ENCODE measurements around the gene TEAD3. TPM values are rescaled to one million over a fixed set of nuclear protein-coding genes. Genes with fewer than 3 reads are reported as not detected.

Gene TEAD3
- total RNA-seq, 1 donor from 2014 or later, result 57.1 TPM

DNA sequence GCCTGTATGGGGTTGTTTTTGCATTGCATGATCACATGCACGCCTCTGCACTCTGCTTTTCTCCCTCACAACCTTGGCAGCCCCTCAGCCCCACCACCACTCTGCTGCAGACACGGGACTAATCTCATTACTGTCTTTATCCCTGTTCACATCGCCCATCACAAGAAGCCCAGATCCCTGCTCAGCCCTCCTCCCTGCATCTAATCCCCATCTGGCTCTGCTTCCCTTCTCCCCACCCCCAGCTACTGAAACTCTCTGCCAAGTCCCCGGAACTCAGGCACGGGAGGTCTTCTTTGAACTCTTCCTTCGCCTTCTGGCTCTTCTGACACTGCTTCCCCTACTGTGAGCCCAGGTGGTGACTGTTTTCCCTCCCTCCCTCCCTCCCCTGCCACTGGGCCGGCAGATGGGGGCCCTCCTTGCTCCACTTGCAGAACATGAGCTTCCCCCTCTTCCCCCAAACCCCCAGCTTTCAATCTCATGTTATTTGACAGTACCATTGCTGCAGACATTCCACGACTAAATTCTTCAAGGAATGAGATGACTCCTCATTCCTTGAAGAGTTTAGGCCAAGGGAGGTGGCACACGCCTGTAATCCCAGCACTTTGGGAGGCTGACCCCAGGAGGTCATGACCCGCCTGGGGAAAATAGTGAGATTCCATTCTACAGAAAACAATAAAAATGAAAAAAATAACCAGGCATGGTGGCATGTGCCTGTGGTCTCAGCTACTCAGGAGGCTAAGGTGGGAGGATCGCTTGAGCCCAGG, 37.7 kb upstream of the TEAD3 start:
- peaks cover 5% of the 10 kb centered on the region for H3K27me3 Mint-ChIP-seq (ENCODE audit: low read depth)
- H3K9me3 Mint-ChIP-seq (ENCODE audit: low read depth), result no peaks in the 10 kb centered on the region
- TF ChIP-seq, protein P1, sequence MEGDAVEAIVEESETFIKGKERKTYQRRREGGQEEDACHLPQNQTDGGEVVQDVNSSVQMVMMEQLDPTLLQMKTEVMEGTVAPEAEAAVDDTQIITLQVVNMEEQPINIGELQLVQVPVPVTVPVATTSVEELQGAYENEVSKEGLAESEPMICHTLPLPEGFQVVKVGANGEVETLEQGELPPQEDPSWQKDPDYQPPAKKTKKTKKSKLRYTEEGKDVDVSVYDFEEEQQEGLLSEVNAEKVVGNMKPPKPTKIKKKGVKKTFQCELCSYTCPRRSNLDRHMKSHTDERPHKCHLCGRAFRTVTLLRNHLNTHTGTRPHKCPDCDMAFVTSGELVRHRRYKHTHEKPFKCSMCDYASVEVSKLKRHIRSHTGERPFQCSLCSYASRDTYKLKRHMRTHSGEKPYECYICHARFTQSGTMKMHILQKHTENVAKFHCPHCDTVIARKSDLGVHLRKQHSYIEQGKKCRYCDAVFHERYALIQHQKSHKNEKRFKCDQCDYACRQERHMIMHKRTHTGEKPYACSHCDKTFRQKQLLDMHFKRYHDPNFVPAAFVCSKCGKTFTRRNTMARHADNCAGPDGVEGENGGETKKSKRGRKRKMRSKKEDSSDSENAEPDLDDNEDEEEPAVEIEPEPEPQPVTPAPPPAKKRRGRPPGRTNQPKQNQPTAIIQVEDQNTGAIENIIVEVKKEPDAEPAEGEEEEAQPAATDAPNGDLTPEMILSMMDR (IDR thresholded peaks at IDR 0.05), result no peak
- H3K27ac Mint-ChIP-seq (ENCODE audit: unreplicated experiment), result no peak overlapping the region
- peaks cover 7% of the 10 kb centered on the region for H3K4me1 Mint-ChIP-seq (ENCODE audit: low read depth)
- no peak overlapping the region for H3K4me3 Mint-ChIP-seq (ENCODE audit: unreplicated experiment)
- no peaks in the 10 kb centered on the region for H3K36me3 Mint-ChIP-seq (ENCODE audit: low read depth)
- DNase-seq (ENCODE audit: low spot score), result no peak

DNA sequence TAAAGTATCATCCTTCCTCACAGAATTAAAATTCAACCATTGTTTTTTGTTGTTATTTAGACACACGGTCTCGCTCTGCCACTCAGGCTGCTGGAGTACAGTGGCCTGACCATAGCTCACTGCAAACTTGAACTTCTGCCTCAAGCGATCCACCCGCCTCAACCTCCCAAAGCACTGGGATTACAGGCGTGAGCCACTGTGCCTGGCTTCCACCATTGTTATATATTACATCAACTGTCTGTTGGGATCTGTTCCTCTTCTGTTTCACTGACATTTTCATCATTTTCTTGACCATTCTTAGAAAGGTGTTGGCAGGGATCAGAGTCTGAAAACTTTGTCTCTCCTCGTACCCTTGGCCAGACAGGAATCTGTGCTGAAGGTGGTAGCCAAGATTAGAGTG, 37.1 kb upstream of the TEAD3 start:
- Mint-ChIP-seq H3K4me3 (ENCODE audit: unreplicated experiment) (no peak overlapping the region), H3K9me3 (ENCODE audit: low read depth) (no peaks in the 10 kb centered on the region), H3K36me3 (ENCODE audit: low read depth) (no peaks in the 10 kb centered on the region), H3K27ac (ENCODE audit: unreplicated experiment) (no peak overlapping the region), H3K27me3 (ENCODE audit: low read depth) (peaks cover 5% of the 10 kb centered on the region), H3K4me1 (ENCODE audit: low read depth) (peaks cover 7% of the 10 kb centered on the region)
- DNase-seq (ENCODE audit: low spot score), result no peak
- TF ChIP-seq, protein P1 (IDR thresholded peaks at IDR 0.05), result no peak

DNA sequence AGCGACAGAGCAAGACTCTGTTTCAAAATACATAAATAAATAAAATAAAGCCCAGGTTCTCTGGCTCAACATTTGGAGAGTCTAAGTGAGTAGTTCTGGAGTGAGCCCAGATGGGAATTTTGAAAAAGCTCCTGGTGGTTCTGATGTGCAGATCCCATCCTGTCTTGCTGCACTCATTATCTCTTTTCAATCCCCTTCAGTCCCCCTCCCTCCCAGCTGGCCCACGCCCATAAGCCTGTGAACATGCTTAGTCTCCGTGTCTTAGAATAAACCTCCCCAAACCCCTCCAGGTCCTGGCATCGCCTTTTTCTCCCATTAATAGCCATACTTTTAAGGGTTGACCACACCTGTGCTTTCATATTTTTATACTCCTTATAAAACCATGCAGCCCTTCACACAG, 35.2 kb upstream of the TEAD3 start:
- Mint-ChIP-seq H3K4me3 (ENCODE audit: unreplicated experiment) (no peak overlapping the region), H3K27me3 (ENCODE audit: low read depth) (peaks cover 5% of the 10 kb centered on the region), H3K36me3 (ENCODE audit: low read depth) (no peaks in the 10 kb centered on the region), H3K27ac (ENCODE audit: unreplicated experiment) (no peak overlapping the region), H3K4me1 (ENCODE audit: low read depth) (peaks cover 7% of the 10 kb centered on the region), H3K9me3 (ENCODE audit: low read depth) (no peaks in the 10 kb centered on the region)
- no peak for DNase-seq (ENCODE audit: low spot score)
- TF ChIP-seq, protein P1 (IDR thresholded peaks at IDR 0.05), result no peak

DNA sequence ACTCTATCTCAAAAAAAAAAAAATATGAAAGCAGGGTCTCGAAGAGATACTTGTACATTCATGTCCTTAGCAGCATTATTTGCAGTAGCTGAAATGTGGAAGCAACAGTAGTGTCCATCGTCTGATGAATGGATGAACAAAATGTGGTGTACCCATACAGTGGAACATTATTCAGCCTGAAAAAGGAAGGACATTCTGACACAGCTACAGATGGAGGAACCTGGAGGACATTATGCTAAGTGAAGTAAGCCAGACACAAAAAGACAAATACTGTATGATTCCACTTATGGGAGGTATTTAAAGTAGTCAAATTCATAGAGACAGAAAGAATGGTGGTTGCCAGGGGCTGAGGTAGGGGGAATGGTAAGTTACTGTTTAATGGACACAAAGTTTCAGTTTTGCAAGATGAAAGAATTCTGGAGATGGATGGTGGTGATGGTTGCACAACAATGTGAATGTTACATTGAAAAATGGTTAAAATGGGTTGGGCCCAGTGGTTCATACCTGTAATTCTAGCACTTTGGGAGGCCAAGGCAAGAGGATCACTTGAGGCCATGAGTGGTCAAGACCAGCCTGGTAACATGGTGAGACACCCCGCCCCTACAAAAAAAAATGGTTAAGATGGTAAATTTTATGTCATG, 27.6 kb upstream of the TEAD3 start:
- Mint-ChIP-seq H3K27me3 (ENCODE audit: low read depth) (no peaks in the 10 kb centered on the region), H3K27ac (ENCODE audit: unreplicated experiment) (no peak overlapping the region), H3K4me3 (ENCODE audit: unreplicated experiment) (no peak overlapping the region), H3K4me1 (ENCODE audit: low read depth) (peaks cover 4% of the 10 kb centered on the region), H3K9me3 (ENCODE audit: low read depth) (no peaks in the 10 kb centered on the region), H3K36me3 (ENCODE audit: low read depth) (peaks cover 1% of the 10 kb centered on the region)
- DNase-seq (ENCODE audit: low spot score), result no peak
- TF ChIP-seq, protein P1 (IDR thresholded peaks at IDR 0.05), result no peak

DNA sequence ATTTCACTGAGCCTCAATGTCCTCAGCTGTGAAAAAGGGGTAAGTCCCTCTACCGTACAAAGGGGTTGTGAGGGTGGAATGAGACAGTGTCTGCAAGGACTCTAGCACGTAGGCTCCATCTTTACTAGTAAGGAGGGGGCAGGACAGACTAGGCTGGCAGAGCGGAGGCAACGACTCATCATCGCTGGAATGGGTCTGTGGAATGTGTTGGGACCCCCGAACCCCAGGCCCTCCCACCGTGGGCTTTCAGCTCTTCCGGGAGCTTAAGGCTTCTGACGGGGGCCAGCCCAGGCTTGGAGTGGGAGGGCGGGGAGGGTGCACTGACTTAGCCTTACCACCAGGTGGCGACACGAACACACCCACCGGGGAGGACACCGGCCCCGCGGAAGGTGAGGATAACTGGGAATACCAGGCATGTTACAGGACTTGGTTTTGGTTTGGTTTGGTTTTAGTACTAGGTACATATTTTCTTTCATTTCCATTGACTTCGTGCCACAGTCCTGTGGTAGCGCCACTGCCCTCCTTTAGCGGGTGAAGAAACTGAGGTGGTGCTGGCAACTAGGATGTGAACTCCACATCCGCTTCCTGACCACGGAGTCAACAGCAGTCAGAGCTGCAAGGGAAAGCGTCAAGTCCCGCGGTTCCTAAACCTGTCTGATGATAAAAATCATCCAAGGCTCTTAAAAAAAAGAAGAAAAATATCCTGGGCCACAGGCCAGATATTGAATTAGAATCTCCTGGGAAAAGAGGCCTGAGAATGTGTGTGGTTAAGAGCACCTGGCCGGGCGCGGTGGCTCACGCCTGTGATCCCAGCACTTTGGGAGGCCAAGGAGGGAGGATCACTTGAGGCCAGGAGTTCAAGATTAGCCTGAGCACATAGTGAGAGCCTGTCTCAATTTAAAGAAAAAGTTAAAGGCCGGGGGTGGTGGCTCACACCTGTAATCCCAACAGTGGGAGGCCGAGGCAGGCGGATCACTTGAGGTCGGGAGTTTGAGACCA, 26.1 kb upstream of the TEAD3 start:
- DNase-seq (ENCODE audit: low spot score), result no peak
- Mint-ChIP-seq H3K36me3 (ENCODE audit: low read depth) (peaks cover 1% of the 10 kb centered on the region), H3K27me3 (ENCODE audit: low read depth) (no peaks in the 10 kb centered on the region), H3K9me3 (ENCODE audit: low read depth) (no peaks in the 10 kb centered on the region), H3K4me1 (ENCODE audit: low read depth) (peaks cover 4% of the 10 kb centered on the region), H3K4me3 (ENCODE audit: unreplicated experiment) (peak overlapping the region; percentile 22), H3K27ac (ENCODE audit: unreplicated experiment) (no peak overlapping the region)
- TF ChIP-seq, protein P1 (IDR thresholded peaks at IDR 0.05), result peak; percentile 100

Data from chondrocyte (in vitro differentiated cells).